ENCODE measurements around the gene TMEM208. TPM values are rescaled to one million over a fixed set of nuclear protein-coding genes. Genes with fewer than 3 reads are reported as not detected.
A peak's percentile ranks its signal among the peaks of the same experiment; 100 is the strongest.

The TMEM208 gene
- total and polyA plus RNA-seq, 2 of the 13 experiments (the other 11 are each of a cell fraction or from before 2014, with no cell fraction given): 58.8 to 72.9 TPM

DNA sequence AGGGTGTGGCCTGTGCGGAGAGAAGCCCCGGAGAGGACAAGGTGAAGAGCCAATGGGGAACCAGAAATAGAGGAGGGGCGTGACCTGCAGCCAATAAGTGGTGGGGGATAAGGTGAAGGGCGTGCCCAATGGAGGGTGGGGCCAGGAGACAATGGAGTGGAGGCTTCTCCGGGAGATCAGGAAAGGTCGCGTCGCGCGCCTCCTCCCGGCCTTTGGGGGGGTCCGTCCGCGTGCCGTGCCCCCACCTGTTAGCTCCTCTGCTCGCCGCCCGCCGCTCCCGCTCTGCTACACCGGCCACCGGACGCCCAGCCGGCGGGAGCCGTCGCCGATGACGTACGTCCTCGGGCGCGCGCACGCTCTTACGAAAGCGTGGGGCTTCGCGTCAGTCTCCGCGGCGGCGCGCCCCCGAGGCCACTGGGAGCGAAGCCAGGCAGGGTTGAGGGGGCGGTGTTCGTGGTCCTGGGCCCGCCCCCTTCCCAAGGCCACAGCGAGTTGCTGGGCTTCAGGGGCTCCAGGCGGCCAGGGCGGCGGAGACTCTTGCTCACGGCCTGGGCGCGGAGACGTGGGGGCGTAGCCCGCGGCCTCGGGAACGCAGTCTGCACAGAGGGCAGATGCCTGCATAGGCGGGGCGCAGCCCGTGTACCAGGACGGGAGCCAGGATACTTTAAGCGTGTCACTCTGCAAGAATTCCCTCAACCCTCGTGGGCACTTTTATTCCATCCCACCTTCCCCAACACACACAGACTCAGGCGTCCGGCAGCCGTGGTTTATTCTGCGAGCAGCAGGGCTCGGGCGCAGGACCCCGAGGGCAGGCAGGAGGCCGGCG, 43.1 kb upstream of the TMEM208 start, which contains the start of gene MATCAP1 (continued):
- TF ChIP-seq MAZ (IDR thresholded peaks at IDR 0.05; ENCODE audit: borderline replicate concordance, low read depth, low read length) (peak; percentile 70; the same call in 1 of the 2 replicates), MAZ (CRISPR knock-in tag; IDR thresholded peaks at IDR 0.05; ENCODE audit: low read depth) (peak; percentile 91), ZNF230 (CRISPR knock-in tag; IDR thresholded peaks at IDR 0.05) (peak; percentile 80; the same call in 1 of the 2 replicates), KDM4B (CRISPR knock-in tag; IDR thresholded peaks at IDR 0.05) (0 out of 2 replicates have a peak, but pooled peaks have one; percentile 25), EP300 (IDR thresholded peaks at IDR 0.05; ENCODE audit: low read depth in 2 of 2, low read length in 2 of 2) (0 out of 4 replicates have a peak, but pooled peaks of 1 of the 2 experiments have one; percentile 6), EP300 (CRISPR knock-in tag; IDR thresholded peaks at IDR 0.05; ENCODE audit: borderline replicate concordance) (no peak), CAMTA2 (CRISPR knock-in tag; IDR thresholded peaks at IDR 0.05; ENCODE audit: borderline replicate concordance) (no peak), ZNF530 (CRISPR knock-in tag; IDR thresholded peaks at IDR 0.05; ENCODE audit: low read depth) (no peak), ZNF660 (CRISPR knock-in tag; IDR thresholded peaks at IDR 0.05; ENCODE audit: borderline replicate concordance, low read depth) (no peak), ZNF30 (CRISPR knock-in tag; IDR thresholded peaks at IDR 0.05) (no peak), CENPBD1 (CRISPR knock-in tag; IDR thresholded peaks at IDR 0.05; ENCODE audit: borderline replicate concordance, low read depth) (no peak), FOXA3 (CRISPR knock-in tag; IDR thresholded peaks at IDR 0.05) (peak; percentile 62; the same call in 1 of the 2 replicates), BATF2 (CRISPR knock-in tag; IDR thresholded peaks at IDR 0.05) (no peak), REPIN1 (CRISPR knock-in tag; IDR thresholded peaks at IDR 0.05; ENCODE audit: borderline replicate concordance, low read depth) (peak; percentile 84; the same call in 1 of the 2 replicates), ZNF160 (CRISPR knock-in tag; IDR thresholded peaks at IDR 0.05) (peak; percentile 37), MAFK (conservative IDR thresholded peaks at IDR 0.05 in 1 of 2, IDR thresholded peaks at IDR 0.05 in 1 of 2; ENCODE audit: low read length in 2 of 2) (no peak), PAWR (CRISPR knock-in tag; IDR thresholded peaks at IDR 0.05; ENCODE audit: borderline replicate concordance) (0 out of 2 replicates have a peak, but pooled peaks have one; percentile 38), ZNF260 (CRISPR knock-in tag; IDR thresholded peaks at IDR 0.05; ENCODE audit: borderline replicate concordance, low read depth) (no peak), ZNF382 (CRISPR knock-in tag; IDR thresholded peaks at IDR 0.05; ENCODE audit: borderline replicate concordance) (no peak), NR2F1 (CRISPR knock-in tag; IDR thresholded peaks at IDR 0.05) (peak in 1 of 2 experiments; percentile 24; a peak in 1 of 4 replicates), NFYC (CRISPR knock-in tag; IDR thresholded peaks at IDR 0.05) (peak; percentile 96), ZFYVE20 (CRISPR knock-in tag; IDR thresholded peaks at IDR 0.05; ENCODE audit: borderline replicate concordance, low read depth) (no peak), ZNF33A (CRISPR knock-in tag; IDR thresholded peaks at IDR 0.05; ENCODE audit: borderline replicate concordance) (no peak), ZNF839 (CRISPR knock-in tag; IDR thresholded peaks at IDR 0.05; ENCODE audit: borderline replicate concordance) (0 out of 2 replicates have a peak, but pooled peaks have one; percentile 57), ZNF143 (CRISPR knock-in tag; IDR thresholded peaks at IDR 0.05) (peak; percentile 42; the same call in 1 of the 2 replicates)
- TF ChIP-seq, protein P1, sequence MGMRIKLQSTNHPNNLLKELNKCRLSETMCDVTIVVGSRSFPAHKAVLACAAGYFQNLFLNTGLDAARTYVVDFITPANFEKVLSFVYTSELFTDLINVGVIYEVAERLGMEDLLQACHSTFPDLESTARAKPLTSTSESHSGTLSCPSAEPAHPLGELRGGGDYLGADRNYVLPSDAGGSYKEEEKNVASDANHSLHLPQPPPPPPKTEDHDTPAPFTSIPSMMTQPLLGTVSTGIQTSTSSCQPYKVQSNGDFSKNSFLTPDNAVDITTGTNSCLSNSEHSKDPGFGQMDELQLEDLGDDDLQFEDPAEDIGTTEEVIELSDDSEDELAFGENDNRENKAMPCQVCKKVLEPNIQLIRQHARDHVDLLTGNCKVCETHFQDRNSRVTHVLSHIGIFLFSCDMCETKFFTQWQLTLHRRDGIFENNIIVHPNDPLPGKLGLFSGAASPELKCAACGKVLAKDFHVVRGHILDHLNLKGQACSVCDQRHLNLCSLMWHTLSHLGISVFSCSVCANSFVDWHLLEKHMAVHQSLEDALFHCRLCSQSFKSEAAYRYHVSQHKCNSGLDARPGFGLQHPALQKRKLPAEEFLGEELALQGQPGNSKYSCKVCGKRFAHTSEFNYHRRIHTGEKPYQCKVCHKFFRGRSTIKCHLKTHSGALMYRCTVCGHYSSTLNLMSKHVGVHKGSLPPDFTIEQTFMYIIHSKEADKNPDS (CRISPR knock-in tag; IDR thresholded peaks at IDR 0.05): no peak; the same call in 1 of the 2 replicates

Data from HepG2 (cell line).